ENCODE results near the gene BTBD9. TPM values are rescaled to one million over a fixed set of nuclear protein-coding genes. Genes with fewer than 3 reads are reported as not detected.

Gene BTBD9
- total RNA-seq, 1 donor = 21.4 TPM

DNA sequence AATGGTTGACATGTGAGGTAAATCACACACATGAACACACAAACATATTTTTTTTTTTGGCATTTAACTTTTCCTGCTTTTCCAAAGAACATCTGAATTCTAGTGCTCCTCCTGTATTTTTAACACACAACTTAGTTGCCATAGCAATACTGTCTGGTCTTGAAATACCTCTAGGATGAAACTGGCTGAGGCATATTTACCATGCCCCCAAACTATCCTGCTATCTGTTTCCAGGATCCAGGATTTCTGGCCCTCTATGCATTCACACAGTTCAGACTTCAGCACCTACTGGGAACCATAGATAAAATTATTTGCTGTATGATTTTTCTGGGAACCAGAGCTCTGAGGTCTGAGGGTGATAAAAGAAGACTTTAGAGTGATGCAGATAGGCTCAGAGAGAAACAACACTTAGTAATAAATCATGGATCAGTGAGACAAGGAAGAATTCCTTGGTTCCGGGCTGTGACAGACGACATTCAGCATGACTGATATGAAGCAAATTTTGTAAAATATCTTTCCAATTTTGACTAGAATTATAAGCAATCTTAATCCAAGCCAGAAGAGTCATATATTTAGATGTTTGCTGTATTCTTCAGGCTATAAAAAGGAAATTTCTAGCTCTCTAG lies 359.7 kb downstream of the BTBD9 start:
- H3K4me3 ChIP-seq (ENCODE audit: low read depth, low read length) = no peak overlapping the region
- no peak for DNase-seq (ENCODE audit: low read depth)
- TF ChIP-seq, protein P1, sequence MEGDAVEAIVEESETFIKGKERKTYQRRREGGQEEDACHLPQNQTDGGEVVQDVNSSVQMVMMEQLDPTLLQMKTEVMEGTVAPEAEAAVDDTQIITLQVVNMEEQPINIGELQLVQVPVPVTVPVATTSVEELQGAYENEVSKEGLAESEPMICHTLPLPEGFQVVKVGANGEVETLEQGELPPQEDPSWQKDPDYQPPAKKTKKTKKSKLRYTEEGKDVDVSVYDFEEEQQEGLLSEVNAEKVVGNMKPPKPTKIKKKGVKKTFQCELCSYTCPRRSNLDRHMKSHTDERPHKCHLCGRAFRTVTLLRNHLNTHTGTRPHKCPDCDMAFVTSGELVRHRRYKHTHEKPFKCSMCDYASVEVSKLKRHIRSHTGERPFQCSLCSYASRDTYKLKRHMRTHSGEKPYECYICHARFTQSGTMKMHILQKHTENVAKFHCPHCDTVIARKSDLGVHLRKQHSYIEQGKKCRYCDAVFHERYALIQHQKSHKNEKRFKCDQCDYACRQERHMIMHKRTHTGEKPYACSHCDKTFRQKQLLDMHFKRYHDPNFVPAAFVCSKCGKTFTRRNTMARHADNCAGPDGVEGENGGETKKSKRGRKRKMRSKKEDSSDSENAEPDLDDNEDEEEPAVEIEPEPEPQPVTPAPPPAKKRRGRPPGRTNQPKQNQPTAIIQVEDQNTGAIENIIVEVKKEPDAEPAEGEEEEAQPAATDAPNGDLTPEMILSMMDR (IDR thresholded peaks at IDR 0.05; ENCODE audit: insufficient read depth, low read length) = no peak

DNA sequence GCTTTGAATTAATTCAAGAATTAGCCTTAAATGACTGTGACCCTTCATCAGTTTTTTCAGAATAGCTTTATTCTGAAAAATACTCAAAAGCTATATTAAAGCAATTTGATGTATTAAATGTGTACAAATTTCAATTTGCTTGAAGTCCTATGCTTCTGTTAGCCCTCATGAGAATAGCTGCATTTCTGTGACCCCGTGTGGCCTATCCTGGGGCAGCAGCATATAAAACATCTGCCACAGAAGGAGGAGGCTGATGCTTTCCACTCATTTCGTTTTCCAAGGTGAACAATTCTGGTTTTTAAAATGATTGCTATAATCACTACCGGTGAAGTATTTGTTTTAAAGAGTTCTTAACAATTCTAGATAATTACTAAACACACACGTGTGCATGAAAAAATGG lies 360.3 kb downstream of the BTBD9 start:
- no peak for DNase-seq (ENCODE audit: low read depth)
- TF ChIP-seq, protein P1 (IDR thresholded peaks at IDR 0.05; ENCODE audit: insufficient read depth, low read length) = peak; percentile 17
- no peak overlapping the region for H3K4me3 ChIP-seq (ENCODE audit: low read depth, low read length)

DNA sequence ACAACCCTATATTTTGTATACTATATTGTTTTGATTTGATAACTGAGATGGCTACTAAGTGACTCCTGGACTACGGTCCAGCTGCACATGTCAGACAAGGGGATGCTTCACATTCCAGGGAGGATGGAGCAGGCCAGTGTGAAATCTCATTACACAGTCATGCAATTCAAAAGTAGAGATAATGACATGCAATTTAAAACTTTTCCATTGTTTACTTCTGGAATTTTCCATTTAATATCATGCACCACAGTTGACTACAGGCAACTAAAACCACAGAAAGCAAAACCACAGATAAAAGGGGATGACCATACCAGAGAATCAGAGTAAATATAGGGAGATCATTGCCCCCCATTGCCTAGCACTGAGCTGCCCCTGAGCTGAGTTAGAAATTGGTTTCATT lies 366.4 kb downstream of the BTBD9 start:
- TF ChIP-seq, protein P1 (IDR thresholded peaks at IDR 0.05; ENCODE audit: insufficient read depth, low read length) = no peak
- DNase-seq (ENCODE audit: low read depth) = peak; percentile 57

DNA sequence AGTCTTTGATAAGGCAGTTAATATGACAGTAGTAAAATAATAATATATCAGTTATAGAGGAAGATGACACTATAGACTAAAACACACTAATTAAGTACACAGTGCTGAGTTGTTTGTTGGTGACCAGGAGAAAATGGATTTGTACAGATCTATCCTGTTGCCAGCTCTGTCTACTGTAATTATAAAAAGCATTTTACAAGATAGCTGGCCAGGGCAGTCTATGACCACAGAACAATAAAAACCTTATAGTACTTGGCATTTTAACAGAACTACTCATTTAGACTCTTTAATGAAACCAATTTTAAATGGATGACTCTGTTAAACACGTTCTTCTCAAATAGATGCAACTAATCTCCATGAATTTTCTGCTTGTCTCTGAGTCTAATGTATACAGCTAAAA lies 367.5 kb downstream of the BTBD9 start:
- H3K4me3 ChIP-seq (ENCODE audit: low read depth, low read length) = no peak overlapping the region
- TF ChIP-seq, protein P1 (IDR thresholded peaks at IDR 0.05; ENCODE audit: insufficient read depth, low read length) = no peak
- no peak for DNase-seq (ENCODE audit: low read depth)

More for the DNA sequence above, 366.4 kb downstream of the BTBD9 start:
- no peak overlapping the region for H3K4me3 ChIP-seq (ENCODE audit: low read depth, low read length)

DNA sequence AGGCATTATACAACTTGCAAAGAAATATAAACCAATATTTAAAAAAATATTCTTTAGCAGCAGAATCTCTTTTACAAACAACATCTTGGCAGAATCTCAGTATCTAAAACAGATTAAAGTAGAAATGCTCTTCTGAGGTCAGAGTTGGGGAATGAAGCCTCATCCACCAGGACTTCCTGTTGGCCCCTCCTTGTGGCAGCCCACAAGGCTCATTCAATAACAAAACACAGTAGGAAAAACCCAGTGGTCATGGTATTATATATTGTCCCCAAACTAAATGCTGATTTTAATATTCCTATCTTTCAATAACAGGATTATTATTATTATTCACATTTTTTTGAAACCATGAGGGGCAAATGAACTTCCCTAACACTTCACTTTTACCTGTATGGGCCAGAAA lies 368.6 kb downstream of the BTBD9 start:
- peak; percentile 34 for DNase-seq (ENCODE audit: low read depth)
- H3K4me3 ChIP-seq (ENCODE audit: low read depth, low read length) = no peak overlapping the region
- TF ChIP-seq, protein P1 (IDR thresholded peaks at IDR 0.05; ENCODE audit: insufficient read depth, low read length) = no peak

DNA sequence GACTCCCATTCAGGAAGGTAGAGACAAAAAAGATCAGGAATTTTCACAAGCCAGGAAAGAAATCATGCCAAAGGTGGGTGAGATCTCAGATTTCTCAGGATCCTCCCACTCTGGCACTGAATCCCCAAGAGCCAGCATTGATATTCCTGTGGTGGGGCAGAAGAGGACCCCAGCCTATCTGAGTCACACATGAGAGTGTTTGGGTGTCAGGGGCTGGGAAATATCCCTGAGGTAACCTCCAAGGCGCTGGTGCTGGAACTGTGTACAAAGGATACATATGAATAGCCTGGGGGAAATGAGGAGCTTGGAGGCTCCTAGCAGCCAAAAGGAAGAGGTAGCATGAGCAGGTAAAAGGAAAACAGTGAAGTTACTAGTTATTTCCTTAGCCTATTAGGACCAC lies 369.4 kb downstream of the BTBD9 start:
- TF ChIP-seq, protein P1 (IDR thresholded peaks at IDR 0.05; ENCODE audit: insufficient read depth, low read length) = no peak
- H3K4me3 ChIP-seq (ENCODE audit: low read depth, low read length) = no peak overlapping the region
- DNase-seq (ENCODE audit: low read depth) = no peak
